Measurements from ENCODE around the gene ATG13. TPM values are rescaled to one million over a fixed set of nuclear protein-coding genes. Genes with fewer than 3 reads are reported as not detected.

ATG13 gene
- polyA plus RNA-seq, 1 donor (not counting 4 experiments of a cell fraction or from before 2014, with no cell fraction given), result 33.3 TPM

DNA sequence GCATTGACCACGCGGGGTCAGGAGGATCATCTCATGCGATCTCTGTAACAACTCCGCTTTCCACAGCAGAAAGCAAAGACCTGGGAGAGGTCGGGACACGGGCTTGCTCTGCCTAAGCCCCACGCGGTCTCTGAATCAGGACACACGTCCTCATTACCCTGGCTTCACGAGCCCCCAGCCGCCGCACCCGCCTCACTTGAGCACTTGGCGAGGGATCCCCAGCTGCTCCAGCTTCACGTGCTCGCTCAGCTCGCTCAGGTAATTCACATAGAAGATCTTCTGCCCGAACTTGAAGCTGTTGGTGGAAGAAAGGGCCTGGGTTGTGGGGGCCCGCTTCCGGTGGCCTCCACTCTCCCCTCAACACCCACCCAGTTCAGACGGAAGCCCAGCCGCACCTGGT, 63.5 kb downstream of the ATG13 start:
- no peaks in the 10 kb centered on the region for H4K20me1 ChIP-seq (ENCODE audit: control insufficient read depth, extremely low read depth, insufficient read depth, low read length)
- dilution Hi-C loops (cut with MboI; ENCODE audit: extremely low pct_ligation_motif_present, low sequenced_read_pairs), result no loop called here
- H3K79me2 ChIP-seq (ENCODE audit: control insufficient read depth, insufficient read depth, low read length), result no peaks in the 10 kb centered on the region
- H3K4me3 ChIP-seq (ENCODE audit: control insufficient read depth in 2 of 3, extremely low read depth in 1 of 3, insufficient read depth in 2 of 3, low read depth in 1 of 3, low read length in 3 of 3), result no peak overlapping the region
- no peak overlapping the region for H3K9ac ChIP-seq (ENCODE audit: control insufficient read depth, extremely low read depth, insufficient read depth, low read length)
- H3K9me3 ChIP-seq (ENCODE audit: control insufficient read depth, low read depth, low read length), result no peaks in the 10 kb centered on the region
- H3K27me3 ChIP-seq (ENCODE audit: control insufficient read depth, extremely low read depth, insufficient read depth, low read length), result no peaks in the 10 kb centered on the region
- peaks cover 13% of the 10 kb centered on the region for H3K4me1 ChIP-seq (ENCODE audit: control insufficient read depth, extremely low read depth, insufficient read depth, low read length)
- DNase-seq (ENCODE audit: low read depth, low spot score) (no peak), FAIRE-seq (no peak)
- no peak overlapping the region for H3K4me2 ChIP-seq (ENCODE audit: control insufficient read depth, extremely low read depth, insufficient read depth, low read depth, low read length)
- no peak overlapping the region for H2AFZ ChIP-seq (ENCODE audit: control insufficient read depth, low read length)
- TF ChIP-seq EZH2 (IDR thresholded peaks at IDR 0.05; ENCODE audit: low read length), result no peak
- TF ChIP-seq, protein P1, sequence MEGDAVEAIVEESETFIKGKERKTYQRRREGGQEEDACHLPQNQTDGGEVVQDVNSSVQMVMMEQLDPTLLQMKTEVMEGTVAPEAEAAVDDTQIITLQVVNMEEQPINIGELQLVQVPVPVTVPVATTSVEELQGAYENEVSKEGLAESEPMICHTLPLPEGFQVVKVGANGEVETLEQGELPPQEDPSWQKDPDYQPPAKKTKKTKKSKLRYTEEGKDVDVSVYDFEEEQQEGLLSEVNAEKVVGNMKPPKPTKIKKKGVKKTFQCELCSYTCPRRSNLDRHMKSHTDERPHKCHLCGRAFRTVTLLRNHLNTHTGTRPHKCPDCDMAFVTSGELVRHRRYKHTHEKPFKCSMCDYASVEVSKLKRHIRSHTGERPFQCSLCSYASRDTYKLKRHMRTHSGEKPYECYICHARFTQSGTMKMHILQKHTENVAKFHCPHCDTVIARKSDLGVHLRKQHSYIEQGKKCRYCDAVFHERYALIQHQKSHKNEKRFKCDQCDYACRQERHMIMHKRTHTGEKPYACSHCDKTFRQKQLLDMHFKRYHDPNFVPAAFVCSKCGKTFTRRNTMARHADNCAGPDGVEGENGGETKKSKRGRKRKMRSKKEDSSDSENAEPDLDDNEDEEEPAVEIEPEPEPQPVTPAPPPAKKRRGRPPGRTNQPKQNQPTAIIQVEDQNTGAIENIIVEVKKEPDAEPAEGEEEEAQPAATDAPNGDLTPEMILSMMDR (optimal IDR thresholded peaks at IDR 0.05 in 1 of 3, IDR thresholded peaks at IDR 0.05 in 1 of 3, conservative IDR thresholded peaks at IDR 0.05 in 1 of 3; ENCODE audit: extremely low read depth in 1 of 3, insufficient read depth in 2 of 3, low read length in 3 of 3), result no peak
- H3K36me3 ChIP-seq (ENCODE audit: control insufficient read depth in 2 of 2, extremely low read depth in 1 of 2, insufficient read depth in 2 of 2, low read length in 2 of 2), result peaks cover 26 to 34% of the 10 kb centered on the region in 2 experiments
- H3K27ac ChIP-seq (ENCODE audit: control insufficient read depth, insufficient read depth, low read length), result no peak overlapping the region
- H3K9me1 ChIP-seq (ENCODE audit: control insufficient read depth, extremely low read depth, insufficient read depth, low read length), result no peaks in the 10 kb centered on the region

DNA sequence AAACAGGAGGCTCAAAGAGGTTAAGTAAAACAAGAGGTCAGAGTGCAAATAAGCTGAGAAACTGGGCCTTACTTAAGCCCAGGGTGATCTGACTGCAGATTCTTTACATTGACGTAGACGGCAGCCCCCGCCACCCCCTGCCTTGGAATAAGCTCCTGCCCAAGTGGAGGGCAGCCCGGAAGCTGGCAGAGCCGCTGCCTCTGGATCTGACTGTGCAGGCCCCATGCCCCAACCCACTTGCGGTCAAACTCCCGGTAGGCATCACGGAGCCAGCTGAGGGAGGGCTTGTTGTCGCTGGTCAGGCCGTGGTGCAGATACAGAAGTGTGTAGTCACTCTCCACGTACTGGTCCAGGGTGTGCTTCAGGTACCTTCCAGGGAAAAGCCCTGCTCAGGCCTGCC, 64.5 kb downstream of the ATG13 start:
- FAIRE-seq, result no peak
- Histone ChIP-seq H3K79me2 (ENCODE audit: control insufficient read depth, insufficient read depth, low read length) (no peaks in the 10 kb centered on the region), H2AFZ (ENCODE audit: control insufficient read depth, low read length) (no peak overlapping the region), H3K36me3 (ENCODE audit: control insufficient read depth in 2 of 2, extremely low read depth in 1 of 2, insufficient read depth in 2 of 2, low read length in 2 of 2) (peaks cover 24 to 26% of the 10 kb centered on the region in 2 experiments), H3K4me3 (ENCODE audit: control insufficient read depth in 2 of 3, extremely low read depth in 1 of 3, insufficient read depth in 2 of 3, low read depth in 1 of 3, low read length in 3 of 3) (no peak overlapping the region), H3K27me3 (ENCODE audit: control insufficient read depth, extremely low read depth, insufficient read depth, low read length) (no peaks in the 10 kb centered on the region), H3K9me3 (ENCODE audit: control insufficient read depth, low read depth, low read length) (no peaks in the 10 kb centered on the region), H4K20me1 (ENCODE audit: control insufficient read depth, extremely low read depth, insufficient read depth, low read length) (no peaks in the 10 kb centered on the region), H3K4me2 (ENCODE audit: control insufficient read depth, extremely low read depth, insufficient read depth, low read depth, low read length) (no peak overlapping the region), H3K9ac (ENCODE audit: control insufficient read depth, extremely low read depth, insufficient read depth, low read length) (no peak overlapping the region), H3K4me1 (ENCODE audit: control insufficient read depth, extremely low read depth, insufficient read depth, low read length) (peaks cover 15% of the 10 kb centered on the region), H3K9me1 (ENCODE audit: control insufficient read depth, extremely low read depth, insufficient read depth, low read length) (no peaks in the 10 kb centered on the region), H3K27ac (ENCODE audit: control insufficient read depth, insufficient read depth, low read length) (no peak overlapping the region)
- no peak for DNase-seq (ENCODE audit: low read depth, low spot score)
- TF ChIP-seq, protein P1 (optimal IDR thresholded peaks at IDR 0.05 in 1 of 3, IDR thresholded peaks at IDR 0.05 in 1 of 3, conservative IDR thresholded peaks at IDR 0.05 in 1 of 3; ENCODE audit: extremely low read depth in 1 of 3, insufficient read depth in 2 of 3, low read length in 3 of 3), result no peak
- dilution Hi-C loops (cut with MboI; ENCODE audit: extremely low pct_ligation_motif_present, low sequenced_read_pairs), result no loop called here

All from keratinocyte (primary cell).